Activated CD8-positive, alpha-beta T cell treated with anti-CD3 and anti-CD28 coated beads for 36 hours (primary cell): ENCODE measurements around the gene MAP2K6. TPM values are rescaled to one million over a fixed set of nuclear protein-coding genes. Genes with fewer than 3 reads are reported as not detected.

Experiments
- ATAC-seq: fragments of 200-7000 bp; cut with Tn5 transposase; one replicate; pipeline ENCODE4 v1.10.0; 2021; ENCODE audit warnings: mild to moderate bottlenecking, moderate library complexity
- CTCF ChIA-PET: fragments of 350-600 bp; sonication (Branson Sonifier 250); formaldehyde crosslinking; loops from one replicate; lab custom pipeline; 2021; ENCODE audit warnings: antibody characterized with exemption; lab: Charles Lee
- POLR2A ChIA-PET: fragments of 350-600 bp; sonication (Branson Sonifier 250); formaldehyde crosslinking; loops from one replicate; lab custom pipeline; 2021; ENCODE audit warnings: antibody characterized with exemption; lab: Charles Lee
- DNase-seq: peaks from one replicate; pipeline ENCODE4 v3.0.0-alpha.2; 2020
- H3K27ac Mint-ChIP-seq: one replicate; pipeline ENCODE4 v1.8.0; 2021; ENCODE audit warnings: mild to moderate bottlenecking, mixed read lengths
- H3K27me3 Mint-ChIP-seq: one replicate; pipeline ENCODE4 v1.8.0; 2021; ENCODE audit warnings: mixed read lengths
- H3K36me3 Mint-ChIP-seq: one replicate; pipeline ENCODE4 v1.8.0; 2021; ENCODE audit warnings: low read depth, mixed read lengths
- H3K4me1 Mint-ChIP-seq: one replicate; pipeline ENCODE4 v1.8.0; 2021; ENCODE audit warnings: low read depth, mixed read lengths
- H3K4me3 Mint-ChIP-seq: one replicate; pipeline ENCODE4 v1.8.0; 2021; ENCODE audit warnings: mild to moderate bottlenecking, moderate library complexity, mixed read lengths
- H3K9me3 Mint-ChIP-seq: one replicate; pipeline ENCODE4 v1.8.0; 2021; ENCODE audit warnings: mixed read lengths
- intact Hi-C: fragments of 100-400 bp; cut with micrococcal nuclease; formaldehyde crosslinking; loops from one replicate; pipeline ENCODE4 v1.10.0; 2022
- total RNA-seq, 2 experiments: library from RNA; stranded (reverse); gene quantifications; one replicate each; pipeline ENCODE4 v1.2.3, GENCODE V29; 2021
- TF ChIP-seq, protein P1 (sequence below): fragments of 200-600 bp; IDR thresholded peaks from one replicate; pipeline ENCODE4 v1.8.0; 2022; ENCODE audit warnings: antibody characterized with exemption, mild to moderate bottlenecking

MAP2K6 gene
- total RNA-seq, 2 experiments from 2014 or later = 3.2 to 3.3 TPM

DNA sequence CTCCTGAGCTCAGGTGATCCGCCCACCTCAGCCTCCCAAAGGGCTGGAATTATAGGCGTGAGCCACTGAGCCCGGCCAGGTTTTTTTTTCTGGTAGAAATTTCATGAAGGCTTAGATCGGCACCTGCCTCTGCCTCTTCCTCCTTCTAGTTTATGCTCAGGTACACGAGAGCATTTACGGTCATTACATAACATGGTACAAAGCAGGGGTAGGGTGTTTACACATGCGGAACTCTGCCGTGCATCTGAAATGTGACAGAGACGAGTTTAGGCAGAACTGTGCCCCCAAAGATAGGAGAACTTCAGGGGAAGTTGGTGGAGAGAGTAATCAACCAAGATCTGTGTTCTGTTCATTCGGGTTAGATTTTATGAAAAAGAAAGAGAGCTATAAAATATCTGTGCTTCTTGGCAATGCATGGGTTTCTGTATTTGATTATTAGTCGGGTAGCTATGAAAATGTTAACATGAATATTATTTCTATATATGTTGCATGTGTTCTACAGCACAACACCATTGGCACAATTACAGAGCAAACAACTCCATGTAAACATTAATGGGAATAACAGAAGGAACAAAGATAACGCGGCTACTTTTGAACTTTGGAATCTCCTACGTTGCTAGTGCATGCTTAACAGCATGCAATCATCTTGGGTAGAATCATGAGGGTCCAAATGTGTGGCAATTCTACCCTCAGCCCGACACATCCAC, 23.5 kb upstream of the MAP2K6 start:
- Mint-ChIP-seq H3K9me3 (no peaks in the 10 kb centered on the region), H3K27ac (no peak overlapping the region), H3K36me3 (no peaks in the 10 kb centered on the region), H3K27me3 (peaks cover 10% of the 10 kb centered on the region), H3K4me3 (no peak overlapping the region), H3K4me1 (no peaks in the 10 kb centered on the region)
- ATAC-seq = no peak
- ChIA-PET CTCF (no interaction called here), POLR2A (no interaction called here)
- TF ChIP-seq, protein P1, sequence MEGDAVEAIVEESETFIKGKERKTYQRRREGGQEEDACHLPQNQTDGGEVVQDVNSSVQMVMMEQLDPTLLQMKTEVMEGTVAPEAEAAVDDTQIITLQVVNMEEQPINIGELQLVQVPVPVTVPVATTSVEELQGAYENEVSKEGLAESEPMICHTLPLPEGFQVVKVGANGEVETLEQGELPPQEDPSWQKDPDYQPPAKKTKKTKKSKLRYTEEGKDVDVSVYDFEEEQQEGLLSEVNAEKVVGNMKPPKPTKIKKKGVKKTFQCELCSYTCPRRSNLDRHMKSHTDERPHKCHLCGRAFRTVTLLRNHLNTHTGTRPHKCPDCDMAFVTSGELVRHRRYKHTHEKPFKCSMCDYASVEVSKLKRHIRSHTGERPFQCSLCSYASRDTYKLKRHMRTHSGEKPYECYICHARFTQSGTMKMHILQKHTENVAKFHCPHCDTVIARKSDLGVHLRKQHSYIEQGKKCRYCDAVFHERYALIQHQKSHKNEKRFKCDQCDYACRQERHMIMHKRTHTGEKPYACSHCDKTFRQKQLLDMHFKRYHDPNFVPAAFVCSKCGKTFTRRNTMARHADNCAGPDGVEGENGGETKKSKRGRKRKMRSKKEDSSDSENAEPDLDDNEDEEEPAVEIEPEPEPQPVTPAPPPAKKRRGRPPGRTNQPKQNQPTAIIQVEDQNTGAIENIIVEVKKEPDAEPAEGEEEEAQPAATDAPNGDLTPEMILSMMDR = no peak
- no peak for DNase-seq
- intact Hi-C loops = no loop called here

DNA sequence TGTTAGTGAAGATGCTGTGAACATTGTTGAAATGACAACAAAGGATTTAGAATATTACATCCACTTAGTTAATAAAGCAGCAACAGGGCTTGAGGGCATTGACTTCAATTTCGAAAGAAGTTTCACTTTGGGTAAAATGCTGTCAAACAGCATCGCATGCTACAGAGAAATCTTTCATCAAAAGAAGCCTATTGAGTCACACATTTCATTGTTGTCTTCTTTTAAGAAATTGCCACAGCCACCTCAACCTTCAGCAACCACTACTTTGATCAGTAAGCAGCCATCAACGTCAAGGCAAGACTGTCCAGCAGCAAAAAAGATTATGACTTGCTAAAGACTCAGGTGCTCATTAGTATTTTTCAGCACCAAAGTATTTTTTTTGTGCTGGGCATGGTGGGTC, 13.2 kb upstream of the MAP2K6 start:
- ChIA-PET POLR2A (no interaction called here), CTCF (no interaction called here)
- Mint-ChIP-seq H3K4me3 (no peak overlapping the region), H3K9me3 (no peaks in the 10 kb centered on the region), H3K36me3 (no peaks in the 10 kb centered on the region), H3K27me3 (peaks cover 4% of the 10 kb centered on the region), H3K4me1 (peaks cover 2% of the 10 kb centered on the region), H3K27ac (no peak overlapping the region)
- ATAC-seq (no peak), DNase-seq (no peak)
- TF ChIP-seq, protein P1 = no peak
- intact Hi-C loops = no loop called here

DNA sequence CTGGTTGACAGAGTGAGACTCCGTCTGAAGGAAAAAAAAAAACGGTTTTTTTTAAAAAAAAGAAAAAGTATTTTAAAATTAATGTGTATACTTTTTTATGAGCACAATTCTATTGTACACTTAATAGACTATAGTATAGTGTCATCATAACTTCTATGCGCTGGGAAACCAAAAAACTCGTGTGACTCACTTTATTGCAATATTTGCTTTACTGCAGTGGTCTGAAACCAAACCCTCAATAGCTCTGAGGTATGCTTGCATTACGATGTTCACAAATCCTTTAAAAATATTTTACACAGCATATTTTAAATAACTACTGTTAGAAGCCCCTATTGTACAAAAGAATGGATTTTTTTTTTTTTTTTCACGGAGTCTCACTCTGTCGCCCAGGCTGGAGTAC, 12.4 kb upstream of the MAP2K6 start:
- ATAC-seq = no peak
- POLR2A ChIA-PET = no interaction called here
- Mint-ChIP-seq H3K4me1 (peaks cover 2% of the 10 kb centered on the region), H3K36me3 (no peaks in the 10 kb centered on the region), H3K4me3 (no peak overlapping the region), H3K27ac (no peak overlapping the region), H3K27me3 (peaks cover 4% of the 10 kb centered on the region), H3K9me3 (no peaks in the 10 kb centered on the region)
- TF ChIP-seq, protein P1 = no peak
- no peak for DNase-seq
- CTCF ChIA-PET = no interaction called here
- intact Hi-C loops = no loop called here

DNA sequence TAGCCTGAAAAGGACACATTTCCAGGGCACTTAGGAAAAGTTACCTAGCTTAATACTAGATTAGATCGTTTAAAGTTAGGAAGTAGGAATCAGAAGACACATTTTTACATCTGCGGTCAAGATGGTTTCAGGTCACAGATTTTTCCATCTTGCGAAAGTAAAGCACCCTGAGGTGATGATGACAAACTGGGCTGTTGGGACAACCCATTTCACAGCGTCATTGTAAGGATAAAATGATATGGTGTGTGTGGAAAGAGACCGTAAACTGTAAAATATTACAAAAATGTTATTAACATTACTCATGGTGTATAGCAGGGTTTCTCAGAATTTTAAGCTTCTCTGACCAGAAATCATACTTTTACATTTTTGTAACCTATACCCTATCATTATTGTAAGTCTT, 10.1 kb upstream of the MAP2K6 start:
- intact Hi-C loops = no loop called here
- TF ChIP-seq, protein P1 = no peak
- ChIA-PET POLR2A (no interaction called here), CTCF (interaction anchor here (0.7 to 2.8 kb wide), 2 partner anchors 9 to 165 kb away, joined by 3 to 14 read pairs; no protein-coding TSS in a partner anchor)
- no peak overlapping the region for H3K27ac Mint-ChIP-seq
- no peak for DNase-seq
- H3K9me3 Mint-ChIP-seq = no peaks in the 10 kb centered on the region
- no peak overlapping the region for H3K4me3 Mint-ChIP-seq
- H3K36me3 Mint-ChIP-seq = no peaks in the 10 kb centered on the region
- H3K4me1 Mint-ChIP-seq = peaks cover 2% of the 10 kb centered on the region
- H3K27me3 Mint-ChIP-seq = peaks cover 4% of the 10 kb centered on the region
- ATAC-seq = no peak

DNA sequence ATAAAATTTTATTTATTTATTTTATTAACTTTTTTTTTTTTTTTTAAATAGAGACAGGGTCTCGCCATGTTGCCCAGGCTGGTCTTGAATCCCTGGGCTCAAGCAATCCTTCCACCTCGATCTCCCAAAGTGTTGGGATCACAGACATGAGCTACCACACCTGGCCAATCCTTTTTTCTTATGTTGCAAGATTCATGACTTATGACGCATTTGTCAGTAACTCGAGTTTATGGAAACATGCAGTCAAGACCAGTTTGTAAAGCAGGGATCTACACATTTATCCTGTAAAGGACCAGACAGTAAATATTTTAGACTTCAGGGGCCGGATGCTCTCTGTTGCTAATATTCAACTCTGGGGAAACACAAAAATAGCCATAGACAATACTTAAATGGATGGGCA, 9.4 kb upstream of the MAP2K6 start:
- ATAC-seq (no peak), DNase-seq (no peak)
- H3K4me3 Mint-ChIP-seq = no peak overlapping the region
- H3K4me1 Mint-ChIP-seq = peaks cover 2% of the 10 kb centered on the region
- intact Hi-C loops = no loop called here
- no peaks in the 10 kb centered on the region for H3K36me3 Mint-ChIP-seq
- peaks cover 4% of the 10 kb centered on the region for H3K27me3 Mint-ChIP-seq
- H3K27ac Mint-ChIP-seq = no peak overlapping the region
- no peaks in the 10 kb centered on the region for H3K9me3 Mint-ChIP-seq
- TF ChIP-seq, protein P1 = no peak
- CTCF ChIA-PET = interaction anchor here (2.8 kb wide), 1 partner anchor 10 kb away, joined by 14 read pairs; no protein-coding TSS in a partner anchor
- POLR2A ChIA-PET = no interaction called here
